HG03139 (cell line): ENCODE measurements around the gene SOCS7.

Source experiments
- ATAC-seq: cut with Tn5 transposase; IDR thresholded peaks from one replicate; pipeline ENCODE4 v1.9.1; 2021; ENCODE audit not compliant: unreplicated experiment

SOCS7 gene

GRCh38 chr17:38361694-38362465 is 10.2 kb downstream of the SOCS7 start:
- ATAC-seq: no peak

GRCh38 chr17:38363016-38363415 is 11.4 kb downstream of the SOCS7 start:
- ATAC-seq: no peak

GRCh38 chr17:38364741-38365140 is 13.1 kb downstream of the SOCS7 start:
- no peak for ATAC-seq

GRCh38 chr17:38369124-38369886 is 17.7 kb downstream of the SOCS7 start:
- no peak for ATAC-seq

GRCh38 chr17:38379448-38379847 is 27.8 kb downstream of the SOCS7 start:
- ATAC-seq: no peak

- ATAC-seq: no peak
Measured at GRCh38 chr17:38395090-38395489, 43.4 kb downstream of the SOCS7 start.

- no peak for ATAC-seq
Measured at GRCh38 chr17:38397227-38397626, 45.6 kb downstream of the SOCS7 start.

- no peak for ATAC-seq
Measured at GRCh38 chr17:38400286-38400685, 48.6 kb downstream of the SOCS7 start.

- no peak for ATAC-seq
Measured at GRCh38 chr17:38401459-38401858, 49.8 kb downstream of the SOCS7 start.

- no peak for ATAC-seq
Measured at GRCh38 chr17:38402897-38403296, 51.3 kb downstream of the SOCS7 start.

GRCh38 chr17:38403491-38403890 is 51.8 kb downstream of the SOCS7 start:
- no peak for ATAC-seq

- ATAC-seq: no peak
Measured at GRCh38 chr17:38404174-38404943, 52.7 kb downstream of the SOCS7 start.

- no peak for ATAC-seq
Measured at GRCh38 chr17:38405654-38406053, 54.0 kb downstream of the SOCS7 start.

GRCh38 chr17:38410201-38410600 is 58.6 kb downstream of the SOCS7 start:
- ATAC-seq: no peak

- ATAC-seq: no peak
Measured at GRCh38 chr17:38415250-38416194, 63.9 kb downstream of the SOCS7 start.

GRCh38 chr17:38416840-38417209 is 65.2 kb downstream of the SOCS7 start:
- ATAC-seq: no peak

- ATAC-seq: no peak
Measured at GRCh38 chr17:38417210-38417951, 65.7 kb downstream of the SOCS7 start.

GRCh38 chr17:38418062-38418692 is 66.5 kb downstream of the SOCS7 start:
- ATAC-seq: no peak

GRCh38 chr17:38418693-38419507 is 67.3 kb downstream of the SOCS7 start:
- ATAC-seq: no peak
